Adrenal gland (tissue), 12 donors: Measurements from ENCODE around the gene LTC4S. TPM values are rescaled to one million over a fixed set of nuclear protein-coding genes. Genes with fewer than 3 reads are reported as not detected.
A peak's percentile ranks its signal among the peaks of the same experiment; 100 is the strongest.

Source experiments
- DNase-seq, 7 donors: peaks; one replicate each; pipeline ENCODE4 v3.0.0-alpha.2; 2019 to 2020
- H3K27ac ChIP-seq, 5 donors: fragments of 200-600 bp; sonication (generic) in 4 of 5; 1 replicate in 3 of 5; 2 replicates in 2 of 5; pipeline versions ENCODE4 v1.5.1 to v1.8.0; 2016 to 2020; ENCODE audit warnings: mild to moderate bottlenecking in 1 of 5
- H3K27me3 ChIP-seq: fragments of 200-600 bp; 2 replicates; pipeline ENCODE4 v1.8.0; 2021
- H3K36me3 ChIP-seq, 2 donors: fragments of 200-600 bp; replicated peaks in 1 of 2; 1 replicate in 1 of 2; 2 replicates in 1 of 2; pipeline versions ENCODE4 v1.5.1 to v1.8.0; 2018 to 2022
- H3K4me1 ChIP-seq, 2 donors: fragments of 200-600 bp; replicated peaks in 1 of 2; 1 replicate in 1 of 2; 2 replicates in 1 of 2; pipeline versions ENCODE4 v1.5.1 to v1.8.0; 2018 to 2021
- H3K4me3 ChIP-seq, 4 donors: fragments of 200-600 bp; sonication (generic) in 3 of 4; one replicate each; pipeline ENCODE4 v1.5.1; 2016 to 2018
- H3K9me3 ChIP-seq, 3 donors: fragments of 200-600 bp; sonication (generic) in 1 of 3; replicated peaks in 1 of 3; 1 replicate in 2 of 3; 2 replicates in 1 of 3; pipeline versions ENCODE4 v1.5.1 to v1.8.0; 2016 to 2021
- POLR2A ChIP-seq, 2 donors: fragments of 450-650 bp; IDR thresholded peaks; one replicate each; pipeline ENCODE4 v1.6.1; 2017; ENCODE audit warnings: antibody characterized with exemption in 2 of 2, mild to moderate bottlenecking in 2 of 2, moderate library complexity in 1 of 2
- WGBS, 4 donors: extraction: QIAGEN DNeasy Blood & Tissue Kit in 2 of 4; methylation state at CpG; one replicate each; pipeline versions ENCODE4 v1.1.5 to v1.1.7; 2013 to 2017; 5-methylcytosine and 5-hydroxymethylcytosine counted together
- intact Hi-C, 2 donors: fragments of 100-400 bp; cut with DNase I; formaldehyde crosslinking; loops; one replicate each; pipeline versions ENCODE4 v1.14.1 to v1.15.0; 2022 to 2023
- polyA plus RNA-seq, 3 donors: library from polyadenylated mRNA; stranded (reverse); fragments of 200-250 nt in 2 of 3; fragments of 350-450 nt in 1 of 3; fragmentation: Illumina TruSeq in 1 of 3; extraction: RNeasy Lipid Tissue Mini Kit (QIAGEN cat#74804) in 1 of 3; gene quantifications; one replicate each; pipeline ENCODE4 v1.2.3, GENCODE V29; 2013 to 2014
- total RNA-seq, 9 donors: library from RNA; depleted of rRNA in 4 of 9; stranded (reverse); fragments of >200 nt in 4 of 9; fragments of 120-200 nt in 1 of 9; fragmentation: NEBNext Ultra II Directional in 1 of 9; extraction: Animal tissue kit (Norgen Biotek cat#: 25700) in 1 of 9; gene quantifications; one replicate each; pipeline versions ENCODE4 v1.1.0 to v1.2.4, GENCODE V29; 2013 to 2023
- TF ChIP-seq, protein P1 (sequence below), 6 experiments: fragments of 450-650 bp in 4 of 6; fragments of 200-600 bp in 2 of 6; sonication (generic) in 1 of 6; IDR thresholded peaks; 1 replicate in 5 of 6; 2 replicates in 1 of 6; pipeline versions ENCODE4 v1.5.1 to v1.8.0; 2016 to 2021; ENCODE audit warnings: antibody characterized with exemption in 6 of 6, mild to moderate bottlenecking in 2 of 6, moderate library complexity in 1 of 6
- donor health status: healthy with polysubstance abuse.
- donor health status: Bipolar disorder and iron deficiency.
- donor health status: DM: yes; HTN: yes; CAD: no.
- donor health status: DM: no; HTN: no; CAD: no.
- donor health status: DM: no; HTN: no; CAD: no.
- donor health status: DM: yes; HTN: yes; CAD: no.

LTC4S gene
- total and polyA plus RNA-seq, 12 donors, result 4.8 to 205 (median 24.1) TPM; not detected in 1

- intact Hi-C loops, result loop anchor here in 1 of 2 donors (5.0 kb wide), 1 partner anchor 35 kb away; no protein-coding TSS in a partner anchor
- H3K36me3 ChIP-seq, result peaks cover 0 to 43% of the 10 kb centered on the region in 2 donors
- H3K4me3 ChIP-seq, result peak overlapping the region in 2 of 4 donors; percentile 29 to 64
- no peaks in the 10 kb centered on the region for H3K27me3 ChIP-seq
- H3K9me3 ChIP-seq, result no peaks in the 10 kb centered on the region
- peaks cover 12 to 40% of the 10 kb centered on the region in 2 donors for H3K4me1 ChIP-seq
- DNase-seq, result peak in 3 of 7 donors; percentile 20 to 34 (median 24)
- 65 to 79% (median 74%) methylated on average over 14 to 21 of the region's 21 CpGs for WGBS, 4 donors
- TF ChIP-seq, protein P1, sequence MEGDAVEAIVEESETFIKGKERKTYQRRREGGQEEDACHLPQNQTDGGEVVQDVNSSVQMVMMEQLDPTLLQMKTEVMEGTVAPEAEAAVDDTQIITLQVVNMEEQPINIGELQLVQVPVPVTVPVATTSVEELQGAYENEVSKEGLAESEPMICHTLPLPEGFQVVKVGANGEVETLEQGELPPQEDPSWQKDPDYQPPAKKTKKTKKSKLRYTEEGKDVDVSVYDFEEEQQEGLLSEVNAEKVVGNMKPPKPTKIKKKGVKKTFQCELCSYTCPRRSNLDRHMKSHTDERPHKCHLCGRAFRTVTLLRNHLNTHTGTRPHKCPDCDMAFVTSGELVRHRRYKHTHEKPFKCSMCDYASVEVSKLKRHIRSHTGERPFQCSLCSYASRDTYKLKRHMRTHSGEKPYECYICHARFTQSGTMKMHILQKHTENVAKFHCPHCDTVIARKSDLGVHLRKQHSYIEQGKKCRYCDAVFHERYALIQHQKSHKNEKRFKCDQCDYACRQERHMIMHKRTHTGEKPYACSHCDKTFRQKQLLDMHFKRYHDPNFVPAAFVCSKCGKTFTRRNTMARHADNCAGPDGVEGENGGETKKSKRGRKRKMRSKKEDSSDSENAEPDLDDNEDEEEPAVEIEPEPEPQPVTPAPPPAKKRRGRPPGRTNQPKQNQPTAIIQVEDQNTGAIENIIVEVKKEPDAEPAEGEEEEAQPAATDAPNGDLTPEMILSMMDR (IDR thresholded peaks at IDR 0.05), result no peak
- no peak for TF ChIP-seq POLR2A (IDR thresholded peaks at IDR 0.05)
- H3K27ac ChIP-seq, result peak overlapping the region in 4 of 5 donors; percentile 72 to 88 (median 86)
These were observed 3.3 kb downstream of the LTC4S start for GRCh38 chr5:179796877-179797608.

DNA sequence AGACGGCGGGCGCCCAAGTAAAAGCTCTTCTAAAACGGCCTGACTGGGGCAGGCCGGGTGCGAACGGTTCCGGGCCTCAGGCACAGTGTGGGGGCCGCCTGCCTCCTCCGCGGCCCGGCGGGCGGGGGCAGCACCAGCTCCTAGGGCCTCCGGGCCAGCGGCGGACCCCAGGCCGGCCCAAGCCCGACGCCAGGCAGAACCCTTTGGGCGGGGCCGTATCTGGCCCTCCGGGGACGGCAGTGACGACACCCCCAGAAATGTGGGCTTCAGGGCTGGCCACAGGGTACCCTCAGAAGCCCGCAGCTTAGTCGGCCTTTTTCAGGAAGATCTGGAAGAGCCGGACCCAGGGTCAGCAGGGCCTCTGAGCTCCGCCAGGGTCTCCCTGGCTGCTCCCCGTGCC is 4.0 kb downstream of the LTC4S start:
- Histone ChIP-seq H3K4me1 (peaks cover 16 to 40% of the 10 kb centered on the region in 2 donors), H3K27me3 (no peaks in the 10 kb centered on the region), H3K9me3 (no peaks in the 10 kb centered on the region), H3K4me3 (no peak overlapping the region), H3K27ac (no peak overlapping the region), H3K36me3 (peaks cover 0 to 43% of the 10 kb centered on the region in 2 donors)
- intact Hi-C loops, result loop anchor here in 1 of 2 donors (5.0 kb wide), 1 partner anchor 35 kb away; no protein-coding TSS in a partner anchor
- DNase-seq, result peak in 1 of 7 donors; percentile 25
- 93 to 99% (median 94%) methylated on average over 12 to 30 of the region's 30 CpGs for WGBS, 4 donors
- TF ChIP-seq, protein P1 (IDR thresholded peaks at IDR 0.05), result no peak
- TF ChIP-seq POLR2A (IDR thresholded peaks at IDR 0.05), result no peak

- H3K4me3 ChIP-seq, result no peak overlapping the region
- 90 to 95% (median 94%) methylated on average over 7 to 23 of the region's 23 CpGs for WGBS, 4 donors
- intact Hi-C loops, result loop anchor here in 1 of 2 donors (5.0 kb wide), 1 partner anchor 36 kb away; no protein-coding TSS in a partner anchor
- H3K36me3 ChIP-seq, result peaks cover 0 to 43% of the 10 kb centered on the region in 2 donors
- no peaks in the 10 kb centered on the region for H3K9me3 ChIP-seq
- H3K4me1 ChIP-seq, result peaks cover 16 to 42% of the 10 kb centered on the region in 2 donors
- no peaks in the 10 kb centered on the region for H3K27me3 ChIP-seq
- no peak for TF ChIP-seq POLR2A (IDR thresholded peaks at IDR 0.05)
- TF ChIP-seq, protein P1 (IDR thresholded peaks at IDR 0.05), result no peak
- DNase-seq, result peak in 1 of 7 donors; percentile 23
- H3K27ac ChIP-seq, result no peak overlapping the region
These were observed 4.5 kb downstream of the LTC4S start for GRCh38 chr5:179798144-179798770.
